Osteoblast (primary cell): ENCODE data around the gene ADCY2. TPM values are rescaled to one million over a fixed set of nuclear protein-coding genes. Genes with fewer than 3 reads are reported as not detected.

ENCODE experiments used
- DNase-seq: peaks from one replicate; pipeline ENCODE4 v3.0.0; 2011; ENCODE audit warnings: low spot score, mixed read lengths; ENCODE audit not compliant: insufficient read length; ENCODE audit errors: missing footprints
- H2AFZ ChIP-seq: 2 replicates; pipeline ENCODE4 v1.6.0; 2011; ENCODE audit warnings: mild to moderate bottlenecking, low read length
- H3K27ac ChIP-seq: 2 replicates; pipeline ENCODE4 v1.5.1; 2011; ENCODE audit warnings: mild to moderate bottlenecking, low read depth, low read length, moderate library complexity
- H3K27me3 ChIP-seq: 2 replicates; pipeline ENCODE4 v1.6.0; 2012; ENCODE audit warnings: mild to moderate bottlenecking, control low read depth, inconsistent platforms, low read length, moderate library complexity; ENCODE audit not compliant: insufficient read depth
- H3K36me3 ChIP-seq: 2 replicates; pipeline ENCODE4 v1.5.1; 2011; ENCODE audit warnings: mild to moderate bottlenecking, low read length, control low read depth, moderate library complexity; ENCODE audit not compliant: insufficient read depth
- H3K4me1 ChIP-seq: 2 replicates; pipeline ENCODE4 v1.5.1; 2011; ENCODE audit warnings: mild to moderate bottlenecking, low read length, control low read depth, moderate library complexity; ENCODE audit not compliant: insufficient read depth
- H3K4me2 ChIP-seq: 2 replicates; pipeline ENCODE4 v1.6.0; 2011; ENCODE audit warnings: mild to moderate bottlenecking, low read length; ENCODE audit not compliant: insufficient read depth
- H3K4me3 ChIP-seq: fragments of 200-600 bp; sonication (generic); 3 replicates; pipeline ENCODE4 v1.5.1; 2012; ENCODE audit warnings: mild to moderate bottlenecking, low read length, inconsistent platforms; ENCODE audit not compliant: insufficient read depth
- H3K79me2 ChIP-seq: 2 replicates; pipeline ENCODE4 v1.6.0; 2012; ENCODE audit warnings: mild to moderate bottlenecking, low read length, control low read depth, inconsistent platforms; ENCODE audit not compliant: insufficient read depth
- H3K9me3 ChIP-seq: 2 replicates; pipeline ENCODE4 v1.5.1; 2011; ENCODE audit warnings: low read depth, low read length, control low read depth
- H4K20me1 ChIP-seq: 2 replicates; pipeline ENCODE4 v1.6.0; 2012; ENCODE audit warnings: mild to moderate bottlenecking, low read length, control low read depth; ENCODE audit not compliant: insufficient read depth
- total RNA-seq: library from RNA; depleted of rRNA; stranded (reverse); fragments of >200 nt; gene quantifications from 2 replicates; pipeline ENCODE4 v1.2.3, GENCODE V29; 2012
- TF ChIP-seq, protein P1 (sequence below): IDR thresholded peaks from 2 replicates; pipeline ENCODE4 v1.5.1; 2011; ENCODE audit warnings: mild to moderate bottlenecking, low read depth, low read length, moderate library complexity; ENCODE audit errors: extremely low read depth

The ADCY2 gene
- total RNA-seq, 1 donor: under 0.01 TPM

DNA sequence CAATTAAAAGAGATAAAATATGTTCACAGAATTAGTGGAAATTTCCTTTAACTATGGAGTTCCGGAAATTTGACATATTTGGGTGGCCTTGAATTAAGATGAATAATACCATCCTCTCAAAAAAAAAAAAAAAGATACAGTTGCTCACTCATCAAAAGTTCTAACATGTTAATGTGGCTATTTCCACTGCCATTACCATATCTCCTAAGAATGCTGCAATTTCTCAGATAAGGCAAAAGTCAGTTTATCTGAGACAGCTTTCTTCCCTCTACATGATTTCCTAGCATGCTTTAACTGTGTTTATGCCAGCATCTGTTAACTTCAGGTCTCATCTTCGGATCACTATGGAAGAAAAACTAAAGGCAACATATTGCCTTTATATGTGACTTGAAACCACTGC lies 470.3 kb downstream of the ADCY2 start:
- Histone ChIP-seq H4K20me1 (peaks cover 11% of the 10 kb centered on the region), H3K4me1 (peaks cover 17% of the 10 kb centered on the region), H3K27ac (no peak overlapping the region), H3K27me3 (no peaks in the 10 kb centered on the region), H2AFZ (no peak overlapping the region), H3K79me2 (peaks cover 56% of the 10 kb centered on the region), H3K36me3 (peaks cover 19% of the 10 kb centered on the region), H3K9me3 (no peaks in the 10 kb centered on the region), H3K4me2 (no peak overlapping the region), H3K4me3 (no peak overlapping the region)
- TF ChIP-seq, protein P1, sequence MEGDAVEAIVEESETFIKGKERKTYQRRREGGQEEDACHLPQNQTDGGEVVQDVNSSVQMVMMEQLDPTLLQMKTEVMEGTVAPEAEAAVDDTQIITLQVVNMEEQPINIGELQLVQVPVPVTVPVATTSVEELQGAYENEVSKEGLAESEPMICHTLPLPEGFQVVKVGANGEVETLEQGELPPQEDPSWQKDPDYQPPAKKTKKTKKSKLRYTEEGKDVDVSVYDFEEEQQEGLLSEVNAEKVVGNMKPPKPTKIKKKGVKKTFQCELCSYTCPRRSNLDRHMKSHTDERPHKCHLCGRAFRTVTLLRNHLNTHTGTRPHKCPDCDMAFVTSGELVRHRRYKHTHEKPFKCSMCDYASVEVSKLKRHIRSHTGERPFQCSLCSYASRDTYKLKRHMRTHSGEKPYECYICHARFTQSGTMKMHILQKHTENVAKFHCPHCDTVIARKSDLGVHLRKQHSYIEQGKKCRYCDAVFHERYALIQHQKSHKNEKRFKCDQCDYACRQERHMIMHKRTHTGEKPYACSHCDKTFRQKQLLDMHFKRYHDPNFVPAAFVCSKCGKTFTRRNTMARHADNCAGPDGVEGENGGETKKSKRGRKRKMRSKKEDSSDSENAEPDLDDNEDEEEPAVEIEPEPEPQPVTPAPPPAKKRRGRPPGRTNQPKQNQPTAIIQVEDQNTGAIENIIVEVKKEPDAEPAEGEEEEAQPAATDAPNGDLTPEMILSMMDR: no peak
- DNase-seq: no peak

- TF ChIP-seq, protein P1: no peak
- Histone ChIP-seq H4K20me1 (peaks cover 11% of the 10 kb centered on the region), H2AFZ (no peak overlapping the region), H3K27ac (no peak overlapping the region), H3K4me1 (peaks cover 17% of the 10 kb centered on the region), H3K27me3 (no peaks in the 10 kb centered on the region), H3K36me3 (peaks cover 11% of the 10 kb centered on the region), H3K79me2 (peaks cover 67% of the 10 kb centered on the region), H3K4me2 (peak overlapping the region; percentile 90), H3K4me3 (no peak overlapping the region), H3K9me3 (no peaks in the 10 kb centered on the region)
- no peak for DNase-seq
Observed at GRCh38 chr5:7867260-7867659, 471.3 kb downstream of the ADCY2 start.

DNA sequence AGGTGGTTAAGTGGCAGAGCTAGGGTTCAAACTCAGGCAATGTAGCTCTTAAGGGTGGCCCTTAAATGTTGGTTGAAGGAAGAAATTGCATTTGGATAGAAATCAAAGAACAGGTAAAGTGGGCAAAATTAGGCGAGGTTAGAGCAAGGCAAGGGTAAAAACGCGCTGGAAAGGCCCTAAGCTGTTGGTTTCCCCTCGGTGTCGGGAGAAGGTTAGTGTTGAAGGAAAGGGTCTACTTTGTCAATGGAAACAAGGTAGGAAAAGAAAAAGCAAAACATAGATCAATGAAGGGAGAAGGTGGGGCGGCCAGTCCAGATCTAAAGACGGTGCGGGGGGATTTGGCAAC lies 472.5 kb downstream of the ADCY2 start:
- Histone ChIP-seq H2AFZ (peak overlapping the region; percentile 88), H3K4me3 (peak overlapping the region; percentile 89), H3K27me3 (no peaks in the 10 kb centered on the region), H3K9me3 (no peaks in the 10 kb centered on the region), H3K4me2 (peak overlapping the region; percentile 90), H4K20me1 (peaks cover 11% of the 10 kb centered on the region), H3K27ac (peak overlapping the region; percentile 78), H3K4me1 (peaks cover 17% of the 10 kb centered on the region), H3K36me3 (peaks cover 6% of the 10 kb centered on the region), H3K79me2 (peaks cover 78% of the 10 kb centered on the region)
- DNase-seq: peak; percentile 72
- TF ChIP-seq, protein P1: no peak

DNA sequence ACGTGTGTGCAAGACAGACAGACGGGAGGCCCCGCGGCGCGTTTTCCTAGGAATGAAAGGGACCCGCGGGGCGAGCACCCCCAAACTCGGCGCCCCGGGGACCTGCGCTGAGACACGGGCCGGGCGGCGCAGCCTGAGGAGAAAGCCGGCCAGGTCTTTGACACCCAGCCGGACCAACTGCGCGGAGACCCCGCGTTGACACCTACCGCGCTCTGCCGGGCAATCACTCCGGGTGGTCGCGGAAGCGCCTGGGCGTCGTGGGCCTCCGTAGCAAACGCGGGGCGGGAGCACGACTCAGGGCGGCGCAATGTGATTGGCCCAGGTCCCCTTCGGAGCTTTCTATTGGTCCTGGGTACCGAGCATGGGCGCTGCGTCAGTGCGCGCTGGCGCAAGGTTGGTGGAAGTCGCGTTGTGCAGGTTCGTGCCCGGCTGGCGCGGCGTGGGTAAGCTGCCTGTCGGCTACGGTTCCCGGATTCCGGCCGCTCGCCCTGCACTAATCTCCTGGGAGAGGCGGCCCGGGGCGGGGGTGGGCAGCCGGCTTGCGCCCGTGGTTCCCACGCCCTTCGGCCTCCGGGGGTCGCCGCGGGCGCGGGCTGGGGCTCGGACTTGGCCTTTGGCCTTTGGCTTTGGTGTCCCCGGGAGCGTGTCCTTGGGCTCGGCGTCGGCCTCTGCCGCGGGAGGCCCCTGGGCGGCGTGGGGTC lies 473.0 kb downstream of the ADCY2 start, which contains the start of the genes FASTKD3 and MTRR:
Gene FASTKD3, minus strand, starts transcription at position 259 of the 701 bp plus-strand sequence. CDS start 948 bp downstream, outside the sequence.
Gene MTRR, plus strand, starts transcription at position 376 of the 701 bp plus-strand sequence. CDS start 1,647 bp downstream, outside the sequence.
- Histone ChIP-seq H3K4me2 (peak within 1 kb of the TSS; percentile 97), H4K20me1 (peaks cover 11% of the 10 kb centered on the region), H3K9me3 (no peaks in the 10 kb centered on the region), H3K79me2 (peaks cover 83% of the 10 kb centered on the region), H2AFZ (peak within 1 kb of the TSS; percentile 88), H3K27ac (peak within 1 kb of the TSS; percentile 78), H3K4me3 (peak within 1 kb of the TSS; percentile 89), H3K27me3 (no peaks in the 10 kb centered on the region), H3K36me3 (peaks cover 9% of the 10 kb centered on the region), H3K4me1 (peaks cover 17% of the 10 kb centered on the region)
- TF ChIP-seq, protein P1: no peak
- peak; percentile 98 for DNase-seq
